HEK293T (cell line): ENCODE results near the gene MRAP2.

Experiments
- ARNT ChIP-seq: fragments of 450-650 bp; IDR thresholded peaks from 2 replicates; pipeline ENCODE4 v1.6.1; 2017; ENCODE audit warnings: mild to moderate bottlenecking
- ELF4 ChIP-seq: fragments of 450-650 bp; IDR thresholded peaks from 2 replicates; pipeline ENCODE4 v1.6.1; 2017; ENCODE audit warnings: antibody characterized with exemption
- FOXM1 ChIP-seq: fragments of 450-650 bp; IDR thresholded peaks from 2 replicates; pipeline ENCODE4 v1.6.1; 2017; ENCODE audit warnings: mild to moderate bottlenecking, borderline replicate concordance
- HDGF ChIP-seq: fragments of 450-650 bp; IDR thresholded peaks from 2 replicates; pipeline ENCODE4 v1.6.1; 2017; ENCODE audit warnings: antibody characterized with exemption, borderline replicate concordance
- PKNOX1 ChIP-seq: fragments of 450-650 bp; IDR thresholded peaks from 2 replicates; pipeline ENCODE4 v1.6.1; 2016

GRCh38 chr6:84033523-84034451, at the start of gene MRAP2:
- TF ChIP-seq FOXM1, result no peak
- no peak for TF ChIP-seq PKNOX1
- no peak for TF ChIP-seq HDGF
- no peak for TF ChIP-seq ARNT
- no peak for TF ChIP-seq ELF4
